Fibroblast of lung (primary cell): ENCODE measurements around the gene KIN.

Experiments used
- CTCF ChIP-seq, 2 donors: IDR thresholded peaks in 1 of 2; conservative IDR thresholded peaks in 1 of 2; 1 replicate in 1 of 2; 2 replicates in 1 of 2; pipeline ENCODE4 v1.5.1; 2011 to 2012; ENCODE audit warnings: low read length in 2 of 2, control low read depth in 1 of 2, inconsistent platforms in 1 of 2, low read depth in 1 of 2, mild to moderate bottlenecking in 1 of 2
- EZH2 ChIP-seq: IDR thresholded peaks from 2 replicates; pipeline ENCODE4 v1.5.1; 2012; ENCODE audit warnings: low read length, control low read depth, mild to moderate bottlenecking; ENCODE audit errors: missing control alignments

GRCh38 chr10:7804741-7805140 is 16.9 kb upstream of the KIN start:
- TF ChIP-seq CTCF (conservative IDR thresholded peaks at IDR 0.05 in 1 of 2, IDR thresholded peaks at IDR 0.05 in 1 of 2; ENCODE audit: low read depth in 1 of 2, low read length in 2 of 2) (no peak), EZH2 (no peak)
